GM12874 (cell line): Measurements from ENCODE around the gene SS18L1.

Experiments used
- CTCF ChIP-seq: IDR thresholded peaks from 2 replicates; pipeline ENCODE4 v1.5.1; 2011; ENCODE audit warnings: low read depth, mild to moderate bottlenecking, control low read depth, low read length, moderate library complexity; ENCODE audit not compliant: insufficient read depth

The SS18L1 gene

GRCh38 chr20:62143081-62143956, at the start of gene SS18L1, which contains the start of gene PSMA7:
TSS of gene SS18L1 (plus strand) at chr20:62143769. CDS start at chr20:62143821, 52 bp downstream.
TSS of gene PSMA7 (minus strand) at chr20:62143394. CDS start at chr20:62143303, 91 bp downstream.
- TF ChIP-seq CTCF = no peak

GRCh38 chr20:62096421-62097380, 46.9 kb upstream of the SS18L1 start:
- TF ChIP-seq CTCF = no peak

- TF ChIP-seq CTCF = no peak
Observed at GRCh38 chr20:62097881-62098407, 45.6 kb upstream of the SS18L1 start.

- no peak for TF ChIP-seq CTCF
Observed at GRCh38 chr20:62101078-62101477, 42.5 kb upstream of the SS18L1 start.

- no peak for TF ChIP-seq CTCF
Observed at GRCh38 chr20:62103508-62104233, 39.9 kb upstream of the SS18L1 start.

- no peak for TF ChIP-seq CTCF
Observed at GRCh38 chr20:62104234-62104789, 39.3 kb upstream of the SS18L1 start.
